ENCODE measurements around the gene PLEK. TPM values are rescaled to one million over a fixed set of nuclear protein-coding genes. Genes with fewer than 3 reads are reported as not detected.

The PLEK gene
- total RNA-seq, 6 experiments from 2014 or later, result not detected

GRCh38 chr2:68363721-68364120 lies 1.4 kb upstream of the PLEK start:
- Mint-ChIP-seq H3K27me3 (ENCODE audit: insufficient read depth) (peaks cover 11% of the 10 kb centered on the region), H3K4me3 (no peak overlapping the region), H3K36me3 (ENCODE audit: low read depth) (no peaks in the 10 kb centered on the region), H3K27ac (no peak overlapping the region), H3K9me3 (peaks cover 5% of the 10 kb centered on the region; the same call in 1 of the 2 replicates), H3K4me1 (ENCODE audit: low read depth) (peaks cover 11% of the 10 kb centered on the region)
- DNase-seq, result no peak
- TF ChIP-seq CTCF (IDR thresholded peaks at IDR 0.05), result no peak

GRCh38 chr2:68366083-68366560 lies 1.0 kb downstream of the PLEK start:
- Mint-ChIP-seq H3K27ac (no peak overlapping the region), H3K27me3 (ENCODE audit: insufficient read depth) (peaks cover 19% of the 10 kb centered on the region), H3K4me3 (no peak overlapping the region), H3K36me3 (ENCODE audit: low read depth) (no peaks in the 10 kb centered on the region), H3K9me3 (peaks cover 5% of the 10 kb centered on the region; the same call in 1 of the 2 replicates), H3K4me1 (ENCODE audit: low read depth) (peaks cover 16% of the 10 kb centered on the region)
- no peak for DNase-seq
- no peak for TF ChIP-seq CTCF (IDR thresholded peaks at IDR 0.05)

GRCh38 chr2:68367953-68368653 lies 3.0 kb downstream of the PLEK start:
- peak overlapping the region; percentile 68 for H3K27ac Mint-ChIP-seq
- no peaks in the 10 kb centered on the region for H3K36me3 Mint-ChIP-seq (ENCODE audit: low read depth)
- H3K9me3 Mint-ChIP-seq, result no peaks in the 10 kb centered on the region
- no peak for DNase-seq
- TF ChIP-seq CTCF (IDR thresholded peaks at IDR 0.05), result no peak
- H3K27me3 Mint-ChIP-seq (ENCODE audit: insufficient read depth), result peaks cover 24% of the 10 kb centered on the region
- peaks cover 16% of the 10 kb centered on the region for H3K4me1 Mint-ChIP-seq (ENCODE audit: low read depth)
- peak overlapping the region; percentile 38 for H3K4me3 Mint-ChIP-seq

DNA sequence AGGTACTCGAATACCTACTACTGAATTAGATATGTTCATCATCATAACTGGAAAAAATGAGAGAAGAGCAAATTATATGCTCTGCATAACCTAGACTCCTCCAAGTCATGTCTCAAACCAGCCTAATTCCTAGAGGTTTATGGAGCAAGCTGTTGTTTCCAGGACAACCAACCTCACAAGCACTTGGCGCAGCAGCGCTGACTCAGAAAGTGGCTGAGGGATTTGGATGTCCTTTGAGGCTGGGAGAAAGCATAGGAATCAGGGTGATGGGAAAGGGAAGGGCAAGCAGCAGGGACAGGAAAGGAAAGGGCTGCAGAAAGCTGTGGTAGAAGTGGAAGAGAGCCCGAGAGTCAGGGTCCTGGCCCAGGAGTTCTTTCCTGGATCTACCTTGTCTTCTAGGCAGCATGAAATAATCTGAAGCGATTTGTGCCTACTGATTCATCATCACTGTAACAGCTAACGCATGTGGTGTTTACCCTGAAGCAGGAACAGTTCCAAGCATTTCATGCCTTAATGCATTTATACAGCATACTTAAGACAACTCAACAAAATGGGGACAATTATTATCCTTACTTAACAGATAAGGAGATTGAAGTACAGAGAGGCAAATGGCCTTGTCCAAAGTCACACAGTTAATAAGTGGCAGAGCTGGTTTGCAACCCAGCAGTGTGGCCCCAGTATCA lies 3.7 kb downstream of the PLEK start:
- DNase-seq, result peak; percentile 81
- peak overlapping the region; percentile 68 for H3K27ac Mint-ChIP-seq
- H3K36me3 Mint-ChIP-seq (ENCODE audit: low read depth), result no peaks in the 10 kb centered on the region
- peaks cover 16% of the 10 kb centered on the region for H3K4me1 Mint-ChIP-seq (ENCODE audit: low read depth)
- no peaks in the 10 kb centered on the region for H3K9me3 Mint-ChIP-seq
- peaks cover 24% of the 10 kb centered on the region; the same call in 1 of the 2 replicates for H3K27me3 Mint-ChIP-seq (ENCODE audit: insufficient read depth)
- TF ChIP-seq CTCF (IDR thresholded peaks at IDR 0.05), result no peak
- H3K4me3 Mint-ChIP-seq, result peak overlapping the region; percentile 38

DNA sequence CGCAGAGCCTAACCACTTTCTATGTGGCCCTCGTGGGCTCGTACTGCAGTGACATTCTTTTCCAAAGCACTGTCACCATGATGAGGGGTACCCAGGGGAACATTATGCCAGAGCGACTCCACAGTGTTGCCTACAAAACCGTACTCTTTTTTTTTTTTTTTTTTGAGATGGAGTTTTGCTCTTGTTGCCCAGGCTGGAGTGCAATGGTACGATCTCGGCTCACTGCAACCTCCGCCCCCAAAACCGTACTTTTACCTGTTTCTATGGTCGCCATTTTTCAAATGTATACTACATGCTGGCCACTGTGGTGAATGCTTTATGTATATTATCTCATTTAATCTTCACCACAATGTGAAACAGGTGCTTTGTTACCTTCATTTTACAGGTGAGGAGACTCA lies 4.3 kb downstream of the PLEK start:
- TF ChIP-seq CTCF (IDR thresholded peaks at IDR 0.05), result no peak
- DNase-seq, result no peak
- Mint-ChIP-seq H3K27me3 (ENCODE audit: insufficient read depth) (peaks cover 22% of the 10 kb centered on the region; the same call in 1 of the 2 replicates), H3K4me3 (no peak overlapping the region), H3K9me3 (no peaks in the 10 kb centered on the region), H3K4me1 (ENCODE audit: low read depth) (peaks cover 16% of the 10 kb centered on the region), H3K36me3 (ENCODE audit: low read depth) (no peaks in the 10 kb centered on the region), H3K27ac (no peak overlapping the region)
